SJCRH30 (cell line): ENCODE measurements around the gene TRPM2. TPM values are rescaled to one million over a fixed set of nuclear protein-coding genes. Genes with fewer than 3 reads are reported as not detected.

Experiments used
- DNase-seq, 2 experiments: peaks; one replicate each; pipeline ENCODE4 v3.0.0-alpha.2; 2015 to 2020
- H3K27ac ChIP-seq: fragments of 250-450 bp; sonication (Bioruptor Pico); 2 replicates; pipeline ENCODE4 v1.5.1; 2020; ENCODE audit warnings: mild to moderate bottlenecking, moderate library complexity
- H3K27me3 ChIP-seq: fragments of 250-450 bp; sonication (Bioruptor Pico); 2 replicates; pipeline ENCODE4 v1.5.1; 2020; ENCODE audit warnings: mild to moderate bottlenecking, moderate library complexity
- H3K36me3 ChIP-seq: fragments of 250-450 bp; sonication (Bioruptor Pico); 2 replicates; pipeline ENCODE4 v1.5.1; 2020; ENCODE audit warnings: mild to moderate bottlenecking, moderate library complexity
- H3K4me1 ChIP-seq: fragments of 250-450 bp; sonication (Bioruptor Pico); 2 replicates; pipeline ENCODE4 v1.5.1; 2020; ENCODE audit warnings: mild to moderate bottlenecking, moderate library complexity
- H3K4me3 ChIP-seq: fragments of 250-450 bp; sonication (Bioruptor Pico); 2 replicates; pipeline ENCODE4 v1.5.1; 2020; ENCODE audit warnings: mild to moderate bottlenecking, moderate library complexity
- H3K9me3 ChIP-seq: fragments of 250-450 bp; sonication (Bioruptor Pico); replicated peaks from 2 replicates; pipeline ENCODE4 v1.5.1; 2020; ENCODE audit warnings: mild to moderate bottlenecking, moderate library complexity
- total RNA-seq: library from RNA; depleted of rRNA; stranded (reverse); fragments of >200 nt; shearing (Covaris generic); gene quantifications from 2 replicates; pipeline ENCODE4 v1.2.3, GENCODE V29; 2014

TRPM2 gene
- total RNA-seq, 1 experiment from 2014 or later = 0.87 TPM

DNA sequence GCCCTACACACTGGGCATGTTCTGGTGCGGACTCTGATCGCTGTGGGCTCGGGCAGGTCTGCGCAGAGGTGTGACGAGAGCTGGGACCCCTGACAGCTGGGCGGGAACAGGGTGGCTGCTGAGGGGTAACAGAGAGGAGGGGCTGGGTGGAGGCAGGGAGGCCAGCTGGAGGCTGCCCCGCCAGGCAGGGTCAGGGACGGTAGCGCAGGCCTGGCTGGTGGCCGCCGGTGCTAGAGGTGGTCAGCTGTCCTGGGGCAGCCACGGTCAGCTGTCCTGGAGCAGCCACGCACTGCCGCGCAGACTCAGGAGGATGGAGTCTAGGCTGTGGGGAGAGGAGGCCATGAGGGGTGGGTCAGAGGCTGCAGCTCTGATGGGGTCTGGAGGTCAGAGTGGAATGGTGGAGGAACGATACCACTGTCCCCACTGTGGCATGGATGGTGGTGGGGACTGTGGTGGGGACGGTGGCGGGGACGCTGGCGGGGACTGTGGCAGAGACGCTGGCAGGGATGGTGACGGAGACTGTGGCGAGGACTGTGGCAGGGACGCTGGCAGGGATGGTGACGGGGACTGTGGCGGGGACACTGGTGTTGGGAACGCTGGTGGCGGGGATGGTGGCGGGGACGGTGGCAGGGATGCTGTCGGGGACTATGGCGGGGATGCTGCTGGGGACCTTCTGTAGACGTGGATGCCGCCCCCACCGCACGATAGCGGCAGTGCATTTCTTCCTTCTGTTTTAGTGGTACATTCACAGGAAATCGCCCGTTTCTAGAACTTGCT is 80.6 kb downstream of the TRPM2 start:
- H3K4me3 ChIP-seq = no peak overlapping the region
- no peaks in the 10 kb centered on the region for H3K4me1 ChIP-seq
- H3K27me3 ChIP-seq = no peaks in the 10 kb centered on the region
- no peaks in the 10 kb centered on the region for H3K9me3 ChIP-seq
- H3K36me3 ChIP-seq = no peaks in the 10 kb centered on the region
- no peak overlapping the region for H3K27ac ChIP-seq
- no peak for DNase-seq

DNA sequence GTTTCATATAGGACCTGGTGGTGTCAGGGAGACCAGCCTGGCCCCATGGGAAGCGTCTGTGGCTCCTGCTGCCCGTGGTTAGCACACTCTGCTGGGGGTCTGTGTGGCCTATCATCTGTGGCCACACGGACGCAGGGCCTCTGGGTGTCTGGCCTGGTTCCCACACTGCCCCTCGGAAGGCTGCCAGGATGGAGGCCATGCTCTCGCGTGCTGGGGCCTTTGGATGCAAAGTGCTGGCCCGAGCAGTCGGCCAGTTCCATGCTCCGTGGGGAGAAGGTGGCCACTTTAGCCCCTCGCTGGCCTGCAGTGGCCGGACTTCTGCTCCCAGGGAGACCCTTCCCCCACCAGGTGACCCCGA is 81.1 kb downstream of the TRPM2 start:
- H3K27me3 ChIP-seq = no peaks in the 10 kb centered on the region
- no peaks in the 10 kb centered on the region for H3K36me3 ChIP-seq
- no peaks in the 10 kb centered on the region for H3K9me3 ChIP-seq
- no peak for DNase-seq
- H3K4me3 ChIP-seq = no peak overlapping the region
- H3K4me1 ChIP-seq = no peaks in the 10 kb centered on the region
- no peak overlapping the region for H3K27ac ChIP-seq

DNA sequence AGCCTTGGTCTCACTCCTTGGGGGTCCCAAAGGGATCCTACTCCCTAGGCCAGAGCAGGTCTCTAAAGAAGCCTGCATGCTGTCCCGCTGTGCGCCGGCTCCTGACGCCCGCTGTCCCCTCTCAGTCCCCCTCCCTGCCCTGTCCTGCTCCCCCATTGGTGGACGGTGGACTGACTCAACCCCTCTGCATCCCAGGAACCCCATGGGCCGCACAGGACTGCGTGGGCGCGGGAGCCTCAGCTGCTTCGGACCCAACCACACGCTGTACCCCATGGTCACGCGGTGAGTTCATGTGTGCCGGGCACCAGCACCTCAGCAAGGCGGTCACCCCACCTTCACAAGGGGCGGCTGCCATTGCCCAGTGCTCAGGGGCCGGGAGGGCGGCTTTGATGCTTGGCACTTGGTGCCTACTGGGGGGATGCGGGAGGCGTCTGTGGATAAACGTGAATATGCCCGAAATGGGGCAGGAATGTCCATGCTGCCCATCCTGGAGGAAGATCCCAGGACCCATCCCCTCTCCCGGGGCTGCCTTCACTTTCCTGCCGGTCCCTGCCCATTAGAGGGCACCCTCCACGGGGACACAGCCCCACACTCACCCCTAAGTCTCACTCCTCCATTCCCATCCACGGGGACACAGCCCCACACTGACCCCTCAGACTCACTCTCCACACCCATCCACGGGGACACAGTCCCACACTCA is 81.7 kb downstream of the TRPM2 start:
- Histone ChIP-seq H3K27me3 (no peaks in the 10 kb centered on the region), H3K9me3 (no peaks in the 10 kb centered on the region), H3K4me3 (no peak overlapping the region), H3K27ac (no peak overlapping the region), H3K4me1 (no peaks in the 10 kb centered on the region), H3K36me3 (no peaks in the 10 kb centered on the region)
- DNase-seq = no peak

DNA sequence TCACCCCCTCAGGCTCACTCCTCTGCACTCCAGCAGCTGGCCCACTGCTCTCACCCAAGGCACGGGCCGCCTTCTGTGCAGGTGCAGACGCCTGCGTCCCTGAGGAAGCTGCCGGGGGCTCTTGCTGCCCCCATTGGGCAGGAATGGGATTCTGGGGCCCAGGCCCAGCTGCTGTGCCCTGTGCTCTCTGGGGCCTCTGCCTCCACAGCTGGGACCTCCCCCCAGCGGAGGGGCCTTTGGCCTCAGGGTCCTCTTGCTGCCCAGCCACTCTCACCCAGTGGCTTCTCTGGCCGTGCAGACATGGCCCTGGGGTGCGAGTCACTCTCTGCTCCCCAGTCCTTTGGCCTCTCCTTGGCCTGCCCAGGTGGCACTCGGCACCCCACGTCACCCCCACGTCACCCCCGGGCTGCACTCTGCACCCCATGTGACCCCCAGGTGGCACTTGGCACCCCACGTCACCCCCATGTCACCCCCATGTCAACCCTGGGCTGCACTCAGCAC is 82.7 kb downstream of the TRPM2 start:
- Histone ChIP-seq H3K27ac (no peak overlapping the region), H3K4me1 (no peaks in the 10 kb centered on the region), H3K9me3 (no peaks in the 10 kb centered on the region), H3K27me3 (no peaks in the 10 kb centered on the region), H3K36me3 (no peaks in the 10 kb centered on the region), H3K4me3 (no peak overlapping the region)
- no peak for DNase-seq

DNA sequence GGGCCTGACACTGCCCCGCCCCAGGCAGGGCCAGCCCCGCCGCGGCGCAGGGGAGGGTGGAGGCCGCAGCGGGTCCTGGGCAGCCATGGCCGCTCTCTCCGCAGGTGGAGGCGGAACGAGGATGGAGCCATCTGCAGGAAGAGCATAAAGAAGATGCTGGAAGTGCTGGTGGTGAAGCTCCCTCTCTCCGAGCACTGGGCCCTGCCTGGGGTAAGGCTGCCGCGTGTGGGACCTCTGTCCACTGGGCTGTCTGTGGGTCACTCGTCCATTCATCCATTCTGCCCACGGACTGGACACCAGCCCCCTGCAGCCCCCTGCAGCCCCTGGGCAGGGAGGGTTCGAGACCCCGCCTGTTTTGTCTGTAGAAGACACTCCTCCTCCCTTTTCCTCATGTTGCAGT is 83.5 kb downstream of the TRPM2 start:
- no peak for DNase-seq
- Histone ChIP-seq H3K27ac (no peak overlapping the region), H3K36me3 (no peaks in the 10 kb centered on the region), H3K27me3 (no peaks in the 10 kb centered on the region), H3K4me1 (no peaks in the 10 kb centered on the region), H3K4me3 (no peak overlapping the region), H3K9me3 (no peaks in the 10 kb centered on the region)

DNA sequence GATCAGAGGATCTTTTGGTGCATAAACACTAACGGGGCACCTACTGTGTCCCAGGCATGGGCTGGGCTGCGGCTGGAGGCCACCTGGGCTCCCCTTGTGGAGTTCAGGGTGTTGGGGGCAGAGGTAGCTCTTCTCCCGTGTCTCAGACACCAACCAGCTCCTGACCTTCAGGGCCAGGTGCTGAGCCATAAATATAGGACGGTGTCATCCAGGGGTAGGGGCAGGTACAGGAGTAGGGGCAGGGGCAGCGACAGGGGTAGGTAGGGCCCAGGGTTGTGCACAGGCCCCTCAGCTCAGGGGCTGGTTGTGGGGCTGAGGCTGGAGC is 83.9 kb downstream of the TRPM2 start:
- H3K36me3 ChIP-seq = no peaks in the 10 kb centered on the region
- H3K4me3 ChIP-seq = no peak overlapping the region
- no peak for DNase-seq
- no peaks in the 10 kb centered on the region for H3K27me3 ChIP-seq
- no peaks in the 10 kb centered on the region for H3K4me1 ChIP-seq
- H3K9me3 ChIP-seq = no peaks in the 10 kb centered on the region
- H3K27ac ChIP-seq = no peak overlapping the region

DNA sequence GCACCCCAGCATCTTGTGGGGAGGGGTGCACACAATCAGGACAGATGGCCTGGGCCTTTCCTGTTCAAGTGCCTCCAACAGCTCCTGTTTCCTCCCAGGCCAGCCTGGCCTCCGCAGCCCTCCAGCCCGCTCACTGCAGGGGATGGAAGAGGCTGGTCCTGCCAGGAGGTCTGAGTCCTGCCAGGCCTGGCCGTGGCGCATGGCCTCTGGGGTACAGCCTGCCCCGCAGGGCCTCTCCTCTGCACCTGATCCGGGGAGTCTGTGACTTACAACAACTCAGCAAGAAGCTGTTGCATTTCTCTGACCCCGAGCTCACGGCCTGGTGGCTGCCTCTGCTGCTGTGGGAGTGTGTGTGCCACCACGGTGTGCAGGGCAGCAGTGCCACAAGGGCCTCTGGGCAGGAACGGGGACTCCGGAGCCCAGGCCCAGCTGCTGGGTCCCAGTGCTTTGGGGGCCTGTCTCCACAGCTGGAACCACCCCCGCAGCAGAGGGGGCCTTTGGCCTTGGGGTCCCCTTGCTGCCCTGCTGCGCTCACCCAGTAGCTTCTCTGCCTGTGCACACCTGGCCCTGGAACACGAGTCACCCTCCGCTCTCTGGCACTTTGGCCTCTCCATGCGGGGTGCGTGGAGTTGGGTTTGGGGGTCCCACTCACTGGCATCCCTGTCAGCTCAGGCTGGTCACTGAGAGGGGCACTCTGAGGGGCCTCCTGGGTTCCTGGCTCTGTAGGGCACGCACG is 84.4 kb downstream of the TRPM2 start:
- Histone ChIP-seq H3K36me3 (no peaks in the 10 kb centered on the region), H3K4me3 (no peak overlapping the region), H3K9me3 (no peaks in the 10 kb centered on the region), H3K27ac (no peak overlapping the region), H3K27me3 (no peaks in the 10 kb centered on the region), H3K4me1 (no peaks in the 10 kb centered on the region)
- no peak for DNase-seq

DNA sequence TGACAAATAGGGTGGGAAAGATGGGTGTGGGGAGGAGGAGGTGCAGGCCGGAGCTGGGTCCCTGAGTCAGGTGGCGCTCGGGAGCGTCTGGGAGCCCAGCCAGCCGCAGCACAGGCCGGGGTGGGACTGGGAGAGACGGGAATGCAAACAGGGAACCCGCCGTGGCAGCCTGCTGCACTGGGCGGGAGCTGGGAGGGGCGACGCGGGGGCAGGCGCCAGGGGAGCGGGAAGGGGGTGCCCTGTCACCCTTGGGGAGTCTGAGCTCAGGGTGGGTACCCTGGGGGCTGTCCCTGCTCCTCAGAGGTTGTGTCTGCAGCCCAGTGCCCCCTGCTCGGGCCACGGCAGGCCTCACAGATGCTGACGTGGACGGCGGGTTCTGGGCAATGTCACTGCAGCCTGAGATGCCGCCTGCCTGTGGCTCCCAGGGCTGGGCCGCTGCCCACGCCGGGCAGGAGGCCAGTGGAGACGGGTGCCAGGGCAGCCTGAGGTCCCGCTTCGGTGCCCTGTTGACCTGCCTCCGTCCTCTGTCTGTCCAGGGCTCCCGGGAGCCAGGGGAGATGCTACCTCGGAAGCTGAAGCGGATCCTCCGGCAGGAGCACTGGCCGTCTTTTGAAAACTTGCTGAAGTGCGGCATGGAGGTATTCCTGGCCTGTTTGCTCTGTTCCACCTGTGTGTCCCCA is 85.2 kb downstream of the TRPM2 start:
- H3K4me1 ChIP-seq = no peaks in the 10 kb centered on the region
- no peak overlapping the region for H3K4me3 ChIP-seq
- DNase-seq = no peak
- no peak overlapping the region for H3K27ac ChIP-seq
- H3K9me3 ChIP-seq = no peaks in the 10 kb centered on the region
- H3K36me3 ChIP-seq = no peaks in the 10 kb centered on the region
- no peaks in the 10 kb centered on the region for H3K27me3 ChIP-seq

DNA sequence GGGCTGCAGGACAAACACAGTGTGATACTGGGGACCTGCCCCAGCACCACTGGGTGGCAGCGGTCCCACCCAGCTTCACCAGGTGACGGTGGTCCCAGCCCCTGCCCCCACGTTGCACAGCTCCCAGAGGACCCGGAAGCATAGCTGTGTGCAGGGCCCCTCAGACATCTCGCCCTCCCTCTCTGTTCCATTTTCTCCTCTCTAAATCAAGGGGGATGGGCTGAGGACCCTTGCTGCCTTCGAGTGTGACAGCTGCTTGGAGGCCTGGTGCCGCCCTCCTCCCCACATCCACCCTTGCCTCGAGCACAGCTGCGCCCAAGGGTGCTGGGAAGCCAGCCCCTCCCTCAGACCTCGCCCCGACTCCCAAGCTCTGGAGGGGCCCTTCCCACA is 85.8 kb downstream of the TRPM2 start:
- Histone ChIP-seq H3K4me3 (no peak overlapping the region), H3K4me1 (no peaks in the 10 kb centered on the region), H3K36me3 (no peaks in the 10 kb centered on the region), H3K27me3 (no peaks in the 10 kb centered on the region), H3K27ac (no peak overlapping the region), H3K9me3 (no peaks in the 10 kb centered on the region)
- no peak for DNase-seq

DNA sequence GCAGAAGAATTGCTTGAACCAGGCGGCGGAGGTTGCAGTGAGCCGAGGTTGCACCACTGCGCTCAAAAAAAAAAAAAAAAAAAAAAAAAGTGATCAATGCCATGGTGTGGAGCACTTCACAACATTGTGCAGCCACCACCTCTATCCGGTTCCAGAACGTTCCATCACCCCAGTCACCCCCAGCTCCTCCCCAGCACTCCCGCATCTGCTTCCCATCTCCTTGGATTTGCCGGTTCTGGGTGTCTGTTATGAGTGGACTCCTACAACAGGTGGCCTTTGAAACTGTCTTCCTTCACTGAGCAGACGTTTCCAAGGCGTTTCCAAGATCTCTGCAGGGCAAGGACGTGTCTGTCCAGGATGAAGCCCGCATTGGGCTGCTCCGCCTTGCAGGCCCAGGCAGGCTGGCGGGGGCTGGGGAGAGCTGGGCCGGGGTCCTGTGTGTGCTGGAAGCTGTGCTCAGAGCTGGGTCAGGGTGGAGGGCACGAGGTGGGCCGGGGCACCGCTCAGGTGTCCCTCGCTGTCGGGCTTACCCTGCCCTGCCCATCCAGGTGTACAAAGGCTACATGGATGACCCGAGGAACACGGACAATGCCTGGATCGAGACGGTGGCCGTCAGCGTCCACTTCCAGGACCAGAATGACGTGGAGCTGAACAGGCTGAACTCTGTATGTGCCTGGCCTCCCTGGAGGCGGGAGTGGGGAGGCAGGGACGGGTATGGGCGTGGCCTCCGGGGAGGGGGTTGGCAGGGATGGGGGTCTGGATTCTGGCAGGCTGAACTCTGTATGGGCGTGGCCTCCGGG is 87.0 kb downstream of the TRPM2 start:
- no peak overlapping the region for H3K4me3 ChIP-seq
- no peak overlapping the region for H3K27ac ChIP-seq
- no peaks in the 10 kb centered on the region for H3K9me3 ChIP-seq
- H3K36me3 ChIP-seq = no peaks in the 10 kb centered on the region
- DNase-seq = no peak
- no peaks in the 10 kb centered on the region for H3K4me1 ChIP-seq
- H3K27me3 ChIP-seq = no peaks in the 10 kb centered on the region

DNA sequence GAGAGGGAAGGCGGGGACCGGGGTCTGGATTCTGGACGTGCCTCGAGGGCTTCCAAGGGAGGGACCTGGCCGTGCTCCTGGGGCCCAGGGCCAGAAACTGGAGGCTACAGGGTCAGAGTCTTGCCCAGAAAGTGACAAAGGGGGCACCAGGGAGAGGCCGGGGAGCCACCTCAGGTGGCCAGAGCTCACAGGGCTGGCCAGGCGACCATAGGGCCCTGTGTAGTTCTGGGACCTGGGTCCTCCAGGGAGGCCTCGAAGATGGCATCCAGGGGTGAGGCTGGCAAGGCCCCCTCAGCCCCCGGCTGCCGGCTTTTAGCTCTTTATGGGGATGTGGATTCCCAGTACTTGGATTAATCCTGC is 87.6 kb downstream of the TRPM2 start:
- Histone ChIP-seq H3K36me3 (no peaks in the 10 kb centered on the region), H3K9me3 (no peaks in the 10 kb centered on the region), H3K4me3 (no peak overlapping the region), H3K4me1 (no peaks in the 10 kb centered on the region), H3K27ac (no peak overlapping the region), H3K27me3 (no peaks in the 10 kb centered on the region)
- no peak for DNase-seq

DNA sequence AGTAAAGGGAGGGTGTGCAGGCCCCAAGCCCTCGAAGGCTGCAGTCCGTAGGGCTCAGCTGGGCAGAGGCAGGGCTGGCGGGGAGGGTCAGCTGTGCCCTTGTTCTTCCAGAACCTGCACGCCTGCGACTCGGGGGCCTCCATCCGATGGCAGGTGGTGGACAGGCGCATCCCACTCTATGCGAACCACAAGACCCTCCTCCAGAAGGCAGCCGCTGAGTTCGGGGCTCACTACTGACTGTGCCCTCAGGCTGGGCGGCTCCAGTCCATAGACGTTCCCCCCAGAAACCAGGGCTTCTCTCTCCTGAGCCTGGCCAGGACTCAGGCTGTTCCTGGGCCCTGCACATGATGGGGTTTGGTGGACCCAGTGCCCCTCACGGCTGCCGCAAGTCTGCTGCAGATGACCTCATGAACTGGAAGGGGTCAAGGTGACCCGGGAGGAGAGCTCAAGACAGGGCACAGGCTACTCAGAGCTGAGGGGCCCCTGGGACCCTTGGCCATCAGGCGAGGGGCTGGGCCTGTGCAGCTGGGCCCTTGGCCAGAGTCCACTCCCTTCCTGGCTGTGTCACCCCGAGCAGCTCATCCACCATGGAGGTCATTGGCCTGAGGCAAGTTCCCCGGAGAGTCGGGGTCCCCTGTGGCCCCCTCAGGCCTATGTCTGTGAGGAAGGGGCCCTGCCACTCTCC is 88.3 kb downstream of the TRPM2 start:
- H3K4me1 ChIP-seq = no peaks in the 10 kb centered on the region
- H3K9me3 ChIP-seq = no peaks in the 10 kb centered on the region
- DNase-seq = no peak
- H3K27ac ChIP-seq = no peak overlapping the region
- H3K27me3 ChIP-seq = no peaks in the 10 kb centered on the region
- H3K4me3 ChIP-seq = no peak overlapping the region
- no peaks in the 10 kb centered on the region for H3K36me3 ChIP-seq

DNA sequence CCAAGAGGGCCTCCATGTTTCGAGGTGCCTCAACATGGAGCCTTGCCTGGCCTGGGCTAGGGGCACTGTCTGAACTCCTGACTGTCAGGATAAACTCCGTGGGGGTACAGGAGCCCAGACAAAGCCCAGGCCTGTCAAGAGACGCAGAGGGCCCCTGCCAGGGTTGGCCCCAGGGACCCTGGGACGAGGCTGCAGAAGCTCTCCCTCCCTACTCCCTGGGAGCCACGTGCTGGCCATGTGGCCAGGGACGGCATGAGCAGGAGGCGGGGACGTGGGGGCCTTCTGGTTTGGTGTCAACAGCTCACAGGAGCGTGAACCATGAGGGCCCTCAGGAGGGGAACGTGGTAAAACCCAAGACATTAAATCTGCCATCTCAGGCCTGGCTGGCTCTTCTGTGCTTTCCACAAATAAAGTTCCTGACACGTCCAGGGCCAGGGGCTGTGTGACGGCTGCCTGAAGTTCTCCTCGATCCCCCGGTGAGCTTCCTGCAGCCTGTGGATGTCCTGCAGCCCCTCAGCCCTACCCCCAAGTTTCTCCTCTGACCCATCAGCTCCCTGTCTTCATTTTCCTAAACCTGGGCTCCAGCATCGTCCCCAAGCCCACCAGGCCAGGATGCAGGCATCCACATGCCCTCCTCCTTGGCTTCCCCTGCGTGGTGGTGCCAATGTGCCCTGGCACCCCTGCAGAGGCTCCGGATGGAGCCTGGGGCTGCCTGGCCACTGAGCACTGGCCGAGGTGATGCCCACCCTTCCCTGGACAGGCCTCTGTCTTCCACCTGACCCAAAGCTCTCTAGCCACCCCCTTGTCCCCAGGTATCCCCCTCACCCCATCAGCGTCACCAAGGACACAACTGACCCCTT is 89.1 kb downstream of the TRPM2 start:
- H3K9me3 ChIP-seq = no peaks in the 10 kb centered on the region
- no peaks in the 10 kb centered on the region for H3K4me1 ChIP-seq
- H3K4me3 ChIP-seq = no peak overlapping the region
- DNase-seq = no peak
- H3K36me3 ChIP-seq = no peaks in the 10 kb centered on the region
- H3K27me3 ChIP-seq = no peaks in the 10 kb centered on the region
- no peak overlapping the region for H3K27ac ChIP-seq
